HG02588 (cell line): ENCODE data around the gene RTF2.

Experiments
- ATAC-seq: cut with Tn5 transposase; IDR thresholded peaks from one replicate; pipeline ENCODE4 v1.9.1; 2021; ENCODE audit warnings: mild to moderate bottlenecking, moderate library complexity; ENCODE audit not compliant: unreplicated experiment

The RTF2 gene, protein sequence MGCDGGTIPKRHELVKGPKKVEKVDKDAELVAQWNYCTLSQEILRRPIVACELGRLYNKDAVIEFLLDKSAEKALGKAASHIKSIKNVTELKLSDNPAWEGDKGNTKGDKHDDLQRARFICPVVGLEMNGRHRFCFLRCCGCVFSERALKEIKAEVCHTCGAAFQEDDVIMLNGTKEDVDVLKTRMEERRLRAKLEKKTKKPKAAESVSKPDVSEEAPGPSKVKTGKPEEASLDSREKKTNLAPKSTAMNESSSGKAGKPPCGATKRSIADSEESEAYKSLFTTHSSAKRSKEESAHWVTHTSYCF

DNA sequence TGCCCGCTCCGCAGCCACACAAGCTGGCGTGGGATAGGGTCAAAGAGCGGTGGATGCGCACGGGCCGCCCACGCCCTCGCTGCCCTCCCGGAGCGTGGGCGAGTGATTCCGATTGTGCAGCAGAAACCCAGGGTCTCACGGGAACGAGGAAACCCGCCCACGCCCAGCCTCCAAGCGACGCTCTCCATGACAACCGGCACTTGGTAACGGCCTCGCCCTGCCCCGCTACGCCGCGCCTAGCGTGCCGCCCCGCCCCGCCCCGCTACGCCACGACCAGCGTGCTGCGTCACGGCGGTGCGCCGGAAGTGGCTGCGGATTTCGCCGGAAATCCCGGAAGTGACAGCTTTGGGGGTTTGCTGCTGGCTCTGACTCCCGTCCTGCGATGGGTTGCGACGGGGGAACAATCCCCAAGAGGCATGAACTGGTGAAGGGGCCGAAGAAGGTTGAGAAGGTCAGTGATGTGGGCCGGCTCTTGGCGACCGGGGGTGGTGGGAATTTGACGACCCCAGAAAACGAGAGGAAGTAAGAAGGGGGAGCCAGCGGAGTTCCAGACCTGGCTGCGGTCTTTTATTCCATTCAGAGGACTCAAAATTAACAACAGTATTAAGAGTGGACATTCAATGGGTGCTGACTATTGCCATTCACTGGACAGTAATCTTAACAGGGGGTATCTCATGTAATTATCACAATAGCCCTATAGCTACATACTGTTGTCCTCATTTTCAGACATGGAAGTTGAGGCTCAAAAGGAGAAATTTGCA, at the start of gene RTF2:
Gene RTF2, plus strand, starts transcription at position 312 of the 761 bp plus-strand sequence. Its CDS starts 71 bp downstream, at position 383.
- peak; percentile 97 for ATAC-seq

DNA sequence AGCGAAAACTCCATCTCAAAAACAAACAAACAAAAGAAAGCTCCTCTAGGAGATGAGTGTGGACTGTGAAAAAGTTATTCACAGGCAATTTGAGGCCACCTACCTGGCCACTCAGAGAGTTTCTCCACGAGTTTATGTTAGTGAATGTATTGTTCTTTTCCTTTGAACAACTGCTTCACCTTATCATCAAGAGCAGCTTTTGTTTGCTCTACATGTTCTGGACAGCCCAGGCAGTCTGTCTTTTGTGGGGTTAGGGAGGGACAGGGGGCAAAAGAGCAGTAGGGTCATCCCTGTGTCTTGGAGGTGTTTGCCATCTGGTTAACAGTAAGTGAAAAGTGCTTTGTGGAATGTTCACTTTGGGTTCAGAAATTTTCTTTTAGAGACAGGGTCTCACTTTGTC, 48.4 kb upstream of the RTF2 start:
- no peak for ATAC-seq

DNA sequence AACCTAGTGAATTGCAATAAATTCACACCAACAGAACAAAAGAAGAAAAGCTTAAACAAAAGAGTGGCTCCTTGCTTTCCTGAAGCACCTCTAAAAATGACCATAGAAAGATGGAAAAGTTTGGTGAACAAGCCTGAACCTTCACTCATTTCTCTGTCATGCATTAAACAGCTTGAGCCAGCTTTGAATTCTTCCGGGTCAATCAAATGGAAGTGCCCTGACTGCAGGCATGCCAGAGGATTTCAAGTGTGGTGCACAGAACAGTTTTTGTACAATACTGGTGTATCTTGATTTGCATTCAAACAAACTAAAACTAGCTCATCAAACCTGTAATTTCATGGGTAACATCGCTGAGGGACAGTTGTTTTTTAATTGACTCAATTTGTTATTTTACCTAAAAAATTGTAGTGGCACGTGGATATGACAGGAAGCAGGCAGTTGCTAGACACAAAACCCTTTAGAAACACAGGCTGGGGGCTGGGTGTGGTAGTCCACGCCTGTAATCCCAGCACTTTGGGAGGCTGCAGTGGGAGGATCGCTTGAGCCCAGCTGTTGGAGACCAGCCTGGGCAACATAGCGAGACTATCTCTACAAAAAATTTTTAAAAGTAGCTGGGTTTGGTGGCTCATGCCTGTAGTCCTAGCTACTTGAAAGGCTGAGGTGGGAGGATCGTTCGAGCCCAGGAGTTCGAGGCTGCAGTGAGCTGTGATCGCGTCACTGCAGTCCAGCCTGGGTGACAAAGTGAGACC, 47.3 kb upstream of the RTF2 start:
- ATAC-seq, result no peak

DNA sequence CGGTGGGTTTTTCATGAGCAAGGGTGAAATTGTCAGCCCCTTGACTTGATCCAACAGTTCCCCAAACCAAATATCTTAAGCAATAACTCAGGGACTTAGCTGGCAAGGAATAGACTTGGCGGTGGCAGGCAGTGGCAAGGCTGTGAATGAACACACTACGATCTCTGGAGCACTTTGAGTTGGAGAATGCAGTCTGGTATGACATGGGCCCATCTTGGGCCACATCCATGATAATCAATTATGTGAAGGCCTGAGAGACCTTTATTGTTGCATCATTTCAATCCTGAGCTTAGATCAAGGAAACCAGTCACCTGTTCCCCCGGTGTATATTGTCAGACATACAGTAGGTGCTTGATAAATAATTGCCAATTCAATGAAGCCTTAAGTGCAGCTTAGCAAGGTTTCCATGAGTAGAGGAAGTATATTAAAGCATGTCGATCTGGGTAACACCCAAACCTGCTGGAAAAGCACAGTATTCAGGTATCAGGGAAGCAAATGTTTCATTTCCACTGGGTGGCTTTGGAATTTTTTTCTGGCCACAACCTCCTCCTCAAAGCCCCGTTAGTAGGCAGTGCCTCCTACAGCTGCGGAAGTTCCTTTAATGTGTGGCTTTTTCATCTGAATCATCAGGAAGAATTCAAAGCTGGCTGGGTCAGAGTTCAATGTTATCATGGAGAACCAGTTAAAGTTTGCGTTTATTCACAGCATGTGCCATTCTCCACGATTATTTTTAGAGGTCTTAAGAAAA, 46.2 kb upstream of the RTF2 start:
- no peak for ATAC-seq

DNA sequence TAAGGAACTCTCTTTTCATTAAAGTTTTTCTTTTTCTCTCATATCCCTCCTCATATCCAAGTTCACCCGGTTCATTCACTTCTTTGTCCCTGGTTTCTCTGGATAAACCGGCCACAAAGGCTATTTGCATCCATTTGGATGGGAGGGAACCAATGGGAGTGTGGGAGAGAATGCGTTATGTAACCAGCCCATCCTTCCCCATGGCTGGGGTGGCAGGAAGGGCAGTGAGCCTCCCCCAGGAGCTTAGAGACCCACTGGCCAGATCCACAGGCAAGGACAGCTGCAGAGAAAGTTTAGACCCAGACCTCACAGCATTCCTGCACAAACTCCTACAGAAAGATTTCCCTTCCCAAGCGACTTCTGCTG, 45.6 kb upstream of the RTF2 start:
- no peak for ATAC-seq

DNA sequence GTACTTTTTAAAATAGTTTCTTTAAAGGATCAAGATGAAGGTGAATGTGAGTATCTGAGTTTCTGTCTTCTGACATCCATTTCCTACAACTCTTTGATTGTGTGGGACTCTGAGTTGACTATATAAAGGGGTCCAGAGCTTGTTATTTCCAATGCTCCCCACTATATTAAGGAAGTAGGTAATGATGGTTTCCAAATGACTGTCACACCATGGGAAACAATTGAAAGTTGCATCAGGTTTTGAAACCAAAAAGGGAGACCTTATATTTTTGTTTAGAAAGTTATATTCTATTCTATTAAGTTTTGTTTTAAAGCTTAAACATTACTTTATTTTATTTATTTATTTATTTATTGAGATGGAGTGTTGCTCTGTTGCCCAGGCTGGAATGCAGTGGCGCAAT, 45.2 kb upstream of the RTF2 start:
- no peak for ATAC-seq

DNA sequence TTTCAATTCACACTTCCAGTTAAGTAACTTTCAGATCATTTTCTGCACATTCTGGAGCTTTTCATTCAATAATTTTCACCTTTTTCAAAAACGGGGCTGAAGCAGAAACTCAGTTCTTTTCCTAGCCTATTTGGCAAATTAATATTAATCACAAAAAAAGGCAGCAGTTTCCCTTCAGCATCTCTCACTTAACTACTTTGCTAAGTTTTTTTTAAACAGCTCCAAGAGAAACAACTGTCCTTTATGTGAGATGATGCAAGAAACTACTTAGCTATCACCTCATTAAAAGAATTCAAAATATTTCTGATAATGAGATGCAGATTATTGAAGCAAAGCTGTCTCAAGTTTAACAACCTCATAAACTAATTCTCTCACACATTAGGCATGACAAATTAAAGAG, 44.5 kb upstream of the RTF2 start:
- no peak for ATAC-seq

DNA sequence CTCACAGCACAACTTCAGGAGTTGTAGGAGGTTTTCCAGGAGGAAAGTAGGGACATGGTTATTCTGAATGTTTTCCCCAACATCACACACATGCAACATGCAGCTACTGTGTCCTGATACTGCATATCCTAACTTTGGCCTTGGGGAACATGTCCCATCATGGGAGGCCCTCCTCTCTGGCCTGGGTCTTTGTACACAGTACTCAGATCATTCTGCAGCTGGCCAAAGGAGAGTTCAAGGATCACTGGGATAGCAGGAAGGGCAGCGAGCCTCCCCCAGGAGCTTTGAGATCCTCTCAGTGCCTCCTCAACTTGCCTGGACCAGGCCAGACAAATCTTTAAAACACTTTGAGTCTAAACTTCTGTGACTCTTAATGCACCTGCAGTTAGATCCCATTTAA, 43.5 kb upstream of the RTF2 start:
- ATAC-seq, result no peak

DNA sequence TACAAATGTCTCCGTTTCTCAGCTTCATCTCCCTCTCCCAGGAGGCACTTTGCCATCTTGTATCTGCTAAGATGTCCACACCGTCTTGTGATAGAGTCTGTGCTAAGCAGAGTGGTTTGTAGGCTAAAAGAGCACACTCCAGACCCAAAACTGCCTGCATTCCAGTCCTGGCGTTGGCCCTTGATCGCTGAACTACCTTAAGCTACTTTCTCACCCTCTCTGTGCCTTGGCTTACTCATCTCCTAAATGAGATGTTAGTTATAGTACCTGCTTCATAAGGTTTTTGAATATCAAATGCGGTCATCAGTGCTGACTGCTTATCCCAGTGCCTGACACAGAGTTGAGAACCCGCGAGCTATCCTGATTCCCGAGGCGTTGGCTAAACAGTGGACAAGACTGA, 42.4 kb upstream of the RTF2 start:
- ATAC-seq, result no peak

DNA sequence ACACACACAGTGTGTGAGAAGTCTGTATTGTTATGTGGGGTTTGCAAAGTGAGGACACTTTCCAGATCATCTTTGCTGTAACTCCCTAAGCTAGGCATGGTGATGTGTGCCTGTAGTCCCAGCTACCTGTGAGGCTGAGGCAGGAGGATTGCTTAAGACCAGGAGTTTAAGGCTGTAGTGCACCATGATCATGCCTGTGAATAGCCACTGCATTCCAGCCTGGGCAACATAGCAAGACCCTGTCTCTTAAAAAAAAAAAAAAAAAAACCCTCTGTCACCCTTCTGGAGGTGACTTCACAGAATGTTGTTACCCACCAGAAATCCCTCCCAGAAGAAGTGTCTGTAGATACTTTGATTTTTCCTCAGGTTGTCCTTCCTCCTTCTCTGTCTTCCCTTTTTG, 41.5 kb upstream of the RTF2 start:
- no peak for ATAC-seq

DNA sequence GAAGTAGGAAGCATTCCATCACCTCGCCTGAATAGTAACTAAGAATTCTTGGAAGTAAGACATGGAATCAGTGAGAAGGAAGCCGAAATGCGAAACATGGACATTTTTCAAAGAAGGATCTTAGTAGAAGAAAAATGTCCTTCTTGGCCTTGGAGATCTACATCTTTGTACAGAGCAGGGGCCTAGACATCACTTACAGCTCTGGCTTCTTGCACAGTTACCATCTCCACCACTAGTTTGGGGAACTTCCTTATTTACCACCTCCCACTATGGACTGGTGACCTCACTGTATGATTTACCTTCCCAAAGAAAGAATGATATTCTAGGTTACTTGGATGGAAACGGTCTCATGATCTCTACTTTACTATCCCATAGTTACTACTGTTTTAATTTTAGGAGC, 40.6 kb upstream of the RTF2 start:
- ATAC-seq, result no peak

DNA sequence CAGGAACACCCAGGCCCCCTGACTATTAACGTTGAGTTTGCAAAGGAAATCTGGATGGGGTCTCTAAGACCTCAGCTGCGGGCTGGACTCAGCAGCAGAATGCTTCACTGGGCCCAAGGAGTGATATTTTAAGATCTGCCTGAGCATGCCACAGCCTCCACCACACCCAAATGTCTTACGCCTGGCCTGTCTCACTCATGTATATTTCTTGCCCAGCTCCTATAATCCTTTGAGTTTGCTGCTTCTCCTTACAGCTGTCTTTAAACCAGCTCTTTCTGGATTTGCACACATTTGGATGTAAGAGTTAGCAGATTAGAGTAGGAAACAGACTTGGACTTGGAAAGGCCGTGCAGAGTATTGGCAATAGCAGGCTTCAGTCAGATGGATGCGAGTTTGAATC, 40.0 kb upstream of the RTF2 start:
- ATAC-seq, result no peak

DNA sequence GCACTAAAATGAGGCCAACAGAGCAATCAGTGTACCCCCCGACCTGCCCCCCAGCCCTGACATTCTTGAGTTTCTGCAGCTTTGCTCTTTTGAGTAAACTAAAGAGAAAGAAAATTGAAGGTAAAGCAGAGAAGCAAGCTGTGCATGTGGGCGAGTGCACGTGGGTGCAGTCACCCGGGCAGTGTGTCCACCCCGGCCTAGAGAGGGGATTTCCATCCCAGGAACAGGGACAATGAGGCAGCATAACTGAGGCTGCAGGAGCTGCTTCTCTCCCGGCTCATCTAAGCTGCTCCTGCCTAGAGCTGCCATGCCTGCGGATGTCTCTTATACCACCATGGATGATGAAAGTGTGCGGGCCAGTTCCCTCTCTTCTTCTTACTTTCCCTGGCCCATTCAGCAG, 39.5 kb upstream of the RTF2 start:
- ATAC-seq, result no peak

DNA sequence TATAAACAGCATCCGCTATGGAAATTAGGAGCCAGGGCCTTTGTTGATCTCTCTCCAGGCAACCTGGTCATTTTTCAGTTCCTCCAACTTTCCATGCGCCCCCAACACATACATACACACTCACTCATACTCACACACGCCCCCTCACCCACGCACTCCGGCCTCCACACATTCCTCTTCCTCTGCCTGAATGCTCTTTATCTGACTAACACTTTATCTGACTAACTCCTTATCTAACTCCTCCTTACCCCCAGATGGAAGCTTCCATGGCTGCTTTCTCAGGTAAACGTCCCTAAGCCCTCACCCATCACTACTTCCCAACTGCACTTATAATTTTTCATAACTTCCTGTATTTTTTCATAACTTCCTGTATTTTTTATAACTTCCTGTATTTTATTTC, 38.9 kb upstream of the RTF2 start:
- no peak for ATAC-seq

DNA sequence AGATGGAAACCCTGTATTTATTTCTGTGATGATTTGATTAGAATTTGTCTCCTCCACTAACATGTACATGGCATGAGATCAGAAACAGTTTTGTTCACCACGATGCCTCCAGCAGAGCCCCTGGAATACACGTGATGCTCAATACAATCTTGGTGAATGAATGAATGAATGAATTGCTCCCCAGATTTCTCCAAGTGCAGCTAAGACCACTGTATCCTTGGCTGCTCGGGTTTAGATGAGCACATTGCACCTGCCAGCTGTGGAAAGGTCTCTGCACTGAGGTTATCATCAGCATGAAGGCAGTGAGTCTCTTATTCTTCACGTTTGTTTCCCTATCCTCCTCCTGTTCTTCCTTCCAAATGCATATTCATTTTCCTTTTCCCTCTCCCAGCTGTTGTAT, 38.5 kb upstream of the RTF2 start:
- ATAC-seq, result no peak

DNA sequence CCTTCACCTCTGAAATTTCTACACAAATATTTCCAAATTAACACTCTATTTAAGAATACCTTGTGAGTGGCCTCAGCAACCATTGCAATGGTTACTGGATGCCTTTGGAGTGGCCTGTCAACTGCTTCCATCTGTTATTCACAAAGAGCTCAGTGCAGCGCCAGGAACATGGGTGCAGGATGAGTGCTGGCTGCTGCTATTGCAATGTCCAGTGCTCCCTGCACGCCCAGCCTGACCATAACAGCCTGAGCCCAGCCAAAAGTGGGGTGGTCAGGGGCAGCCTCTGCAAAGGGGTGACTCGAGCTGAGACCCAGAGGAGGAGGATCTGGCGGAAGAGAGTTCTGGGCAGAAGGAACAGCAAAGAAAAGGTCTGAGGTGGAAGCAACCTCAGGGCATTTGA, 38.0 kb upstream of the RTF2 start:
- no peak for ATAC-seq

DNA sequence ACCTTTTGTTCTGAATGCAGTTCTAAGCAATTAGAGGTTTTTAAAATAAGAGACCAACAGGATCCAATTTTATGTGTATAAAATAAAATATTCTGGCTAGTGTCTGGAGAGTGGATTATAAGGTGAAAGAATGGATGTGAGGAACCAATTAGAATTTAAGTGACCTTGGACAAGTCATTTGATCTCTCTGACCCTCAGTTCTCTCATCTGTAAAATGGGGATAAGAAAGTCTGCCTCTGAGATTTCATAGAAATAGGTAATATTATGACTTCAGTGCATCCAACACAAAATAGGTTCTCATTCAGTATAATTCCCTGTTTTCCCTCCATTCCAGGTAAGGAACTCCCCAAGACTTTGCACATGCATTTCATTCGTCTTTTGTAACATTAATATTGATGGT, 37.5 kb upstream of the RTF2 start:
- no peak for ATAC-seq

DNA sequence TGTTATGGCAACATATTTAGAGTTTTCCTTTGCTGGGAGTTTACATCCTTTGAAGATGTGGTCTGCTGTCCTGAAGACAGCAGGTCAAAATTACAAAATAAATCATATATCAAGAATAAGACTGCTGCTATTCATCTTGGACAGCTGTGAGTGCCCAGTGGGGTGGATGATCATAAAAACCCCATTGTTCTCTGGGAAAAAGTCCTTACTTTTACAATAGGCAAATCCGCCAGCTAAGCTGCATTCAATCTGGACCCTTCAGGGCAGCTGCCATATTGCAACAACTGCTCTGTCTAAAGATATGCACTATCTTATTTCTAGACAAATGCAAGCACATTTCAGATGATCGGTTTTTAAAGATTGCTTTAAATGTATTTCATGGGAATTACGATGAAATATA, 37.0 kb upstream of the RTF2 start:
- no peak for ATAC-seq

DNA sequence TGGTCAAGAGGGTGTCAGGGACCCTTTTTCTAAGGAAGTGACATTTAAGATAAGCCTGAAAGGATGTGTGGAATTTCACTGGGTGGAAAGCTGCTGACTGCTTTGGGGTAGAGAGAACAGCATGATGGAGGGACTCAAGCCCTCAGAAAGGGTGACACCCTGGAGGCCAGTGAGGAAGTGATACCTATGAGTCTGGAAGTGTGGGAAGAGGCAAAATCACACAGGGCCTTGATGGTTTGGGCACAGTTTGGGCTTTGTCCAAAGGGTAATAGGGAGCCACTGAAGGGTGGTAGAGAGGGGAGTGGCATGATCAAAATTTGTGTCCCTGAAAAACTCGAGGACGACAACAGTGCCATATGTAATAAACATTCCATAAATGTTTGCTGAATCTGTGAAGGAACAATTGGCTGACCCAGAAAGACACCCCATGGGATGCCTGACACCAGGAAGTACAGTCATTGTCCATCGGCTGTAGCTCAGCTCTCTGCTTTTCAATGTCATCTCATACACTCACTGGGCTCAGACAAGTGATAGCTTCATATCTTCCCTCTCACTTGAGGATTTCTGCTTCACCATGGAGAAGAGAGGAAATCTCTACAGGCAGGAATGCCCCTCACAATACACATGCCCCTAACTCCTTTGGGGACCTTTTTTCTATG, 35.1 kb upstream of the RTF2 start:
- no peak for ATAC-seq

DNA sequence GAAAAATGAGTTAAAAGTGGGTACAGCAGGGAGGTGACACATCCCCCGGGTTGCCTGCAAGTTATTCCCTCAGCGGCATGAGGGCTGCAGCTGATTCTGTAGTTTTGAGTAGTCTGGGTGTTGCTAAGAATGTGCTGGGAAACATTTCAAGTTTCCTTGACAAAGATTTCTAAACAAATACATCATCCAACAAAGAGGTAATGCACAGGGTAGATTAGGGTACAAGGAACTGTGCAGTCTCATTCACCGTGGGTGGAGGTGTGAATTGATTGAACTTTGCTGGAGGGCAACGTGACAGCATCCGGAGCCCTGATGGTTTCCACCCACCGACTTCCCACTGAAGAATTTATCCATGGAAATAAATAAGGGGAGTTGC, 34.6 kb upstream of the RTF2 start:
- ATAC-seq, result no peak
